OCI-LY1 (cell line): ENCODE results near the gene ERBB2.

Experiments used
- CTCF ChIP-seq: fragments of 200-600 bp; sonication (generic), shearing (Covaris generic); IDR thresholded peaks from 2 replicates; pipeline ENCODE4 v1.5.1; 2017; ENCODE audit warnings: mild to moderate bottlenecking, antibody characterized with exemption, low read length, moderate library complexity, mixed read lengths
- EZH2 ChIP-seq: fragments of 200-600 bp; sonication (generic), shearing (Covaris generic); IDR thresholded peaks from 2 replicates; pipeline ENCODE4 v1.8.0; 2017; ENCODE audit warnings: borderline replicate concordance, mixed run types, mild to moderate bottlenecking, antibody characterized with exemption, low read length, moderate library complexity, mixed read lengths

- no peak for TF ChIP-seq CTCF
- no peak for TF ChIP-seq EZH2
Measured at GRCh38 chr17:39695089-39695474, 4.8 kb upstream of the ERBB2 start.
